Loucy (cell line): Measurements from ENCODE around the gene ASAH2B.

Experiments
- CTCF ChIP-seq: fragments of 200-600 bp; sonication (generic); conservative IDR thresholded peaks from 2 replicates; pipeline ENCODE4 v1.5.1; 2014; ENCODE audit warnings: mild to moderate bottlenecking, antibody characterized with exemption, low read length
- EZH2phosphoT487 ChIP-seq: fragments of 200-600 bp; IDR thresholded peaks from 2 replicates; pipeline ENCODE4 v1.6.1; 2018; ENCODE audit warnings: antibody characterized with exemption, mild to moderate bottlenecking, moderate library complexity, borderline replicate concordance

- TF ChIP-seq CTCF, result no peak
- TF ChIP-seq EZH2phosphoT487, result no peak
Measured at GRCh38 chr10:50798297-50798696, 58.6 kb downstream of the ASAH2B start.
